IPS-NIHi7 (cell line): ENCODE measurements around the gene GBF1.
A peak's percentile ranks its signal among the peaks of the same experiment; 100 is the strongest.
"Not testable (repeated sequence)": the region's sequence is repeated elsewhere in the genome, so short reads cannot be mapped to it uniquely, and the experiment has no call there.

Experiments
- DNase-seq: peaks from one replicate; pipeline ENCODE4 v3.0.0; 2012; ENCODE audit warnings: mixed read lengths; ENCODE audit errors: extremely low spot score

GBF1 gene

GRCh38 chr10:102301332-102301731 lies 56.0 kb downstream of the GBF1 start:
- DNase-seq: not testable (repeated sequence)

GRCh38 chr10:102302611-102303010 lies 57.3 kb downstream of the GBF1 start:
- no peak for DNase-seq

DNA sequence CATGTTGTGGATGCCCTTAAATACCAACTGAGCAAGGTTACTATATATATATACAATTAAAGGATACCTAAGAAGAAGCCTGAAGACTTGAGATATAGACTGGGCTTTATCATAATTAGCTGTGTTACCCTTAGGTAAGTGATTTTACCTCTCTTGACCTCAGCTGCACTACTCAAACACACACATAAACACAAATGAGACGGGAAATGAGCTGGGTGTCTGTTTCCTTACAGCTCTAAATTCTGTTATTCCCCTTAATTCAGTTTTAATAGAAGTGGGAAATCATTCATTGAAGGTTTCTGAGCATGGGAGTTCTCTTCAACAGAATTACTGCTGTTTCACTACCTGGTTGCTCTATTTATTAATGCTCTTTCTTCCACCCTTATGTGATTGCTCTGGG lies 60.7 kb downstream of the GBF1 start:
- DNase-seq: no peak

- no peak for DNase-seq
Measured at GRCh38 chr10:102306710-102307109, 61.4 kb downstream of the GBF1 start.

GRCh38 chr10:102308318-102308717 lies 63.0 kb downstream of the GBF1 start:
- not testable (repeated sequence) for DNase-seq

GRCh38 chr10:102309236-102309635 lies 63.9 kb downstream of the GBF1 start:
- no peak for DNase-seq

DNA sequence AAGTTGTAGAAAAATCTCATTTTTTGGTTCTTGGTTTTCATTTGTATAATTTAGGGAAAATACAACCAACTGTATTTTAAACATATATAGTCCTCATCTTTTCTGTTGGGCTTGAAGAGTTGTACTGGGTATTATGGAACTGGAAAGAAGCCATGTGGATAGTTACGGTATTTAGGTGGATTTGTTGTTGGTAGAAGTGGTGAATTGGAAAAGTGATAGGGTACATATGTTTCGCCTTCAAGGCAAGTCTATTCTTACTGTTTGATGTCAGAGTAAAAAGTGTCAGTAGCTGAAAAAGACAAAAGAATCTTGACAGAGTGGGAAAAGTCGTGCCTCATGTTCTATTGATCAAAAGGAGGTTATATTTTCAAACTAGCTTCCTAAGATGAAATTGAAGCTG lies 64.6 kb downstream of the GBF1 start:
- no peak for DNase-seq

- no peak for DNase-seq
Measured at GRCh38 chr10:102310361-102311024, 65.2 kb downstream of the GBF1 start.

DNA sequence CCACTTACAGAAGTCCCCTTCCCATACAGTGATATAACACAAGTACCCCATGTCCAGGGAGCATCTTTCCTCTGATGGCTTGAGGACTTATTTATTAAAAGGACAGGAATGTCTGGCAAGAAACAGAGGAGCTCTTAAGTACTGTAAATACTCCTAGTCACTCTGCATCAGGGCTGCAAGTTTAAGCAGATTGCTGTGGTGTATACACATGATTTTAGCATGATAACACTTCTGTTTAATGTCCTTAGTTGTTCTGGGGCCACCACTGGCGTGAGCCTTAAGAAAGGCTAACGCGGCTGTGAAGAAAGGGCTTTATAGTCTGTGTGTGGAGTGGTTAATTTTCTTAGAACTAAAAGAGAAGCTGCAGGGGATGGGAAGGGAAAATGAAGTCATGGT lies 65.7 kb downstream of the GBF1 start:
- no peak for DNase-seq

- DNase-seq: no peak
Measured at GRCh38 chr10:102312683-102313082, 67.4 kb downstream of the GBF1 start.

DNA sequence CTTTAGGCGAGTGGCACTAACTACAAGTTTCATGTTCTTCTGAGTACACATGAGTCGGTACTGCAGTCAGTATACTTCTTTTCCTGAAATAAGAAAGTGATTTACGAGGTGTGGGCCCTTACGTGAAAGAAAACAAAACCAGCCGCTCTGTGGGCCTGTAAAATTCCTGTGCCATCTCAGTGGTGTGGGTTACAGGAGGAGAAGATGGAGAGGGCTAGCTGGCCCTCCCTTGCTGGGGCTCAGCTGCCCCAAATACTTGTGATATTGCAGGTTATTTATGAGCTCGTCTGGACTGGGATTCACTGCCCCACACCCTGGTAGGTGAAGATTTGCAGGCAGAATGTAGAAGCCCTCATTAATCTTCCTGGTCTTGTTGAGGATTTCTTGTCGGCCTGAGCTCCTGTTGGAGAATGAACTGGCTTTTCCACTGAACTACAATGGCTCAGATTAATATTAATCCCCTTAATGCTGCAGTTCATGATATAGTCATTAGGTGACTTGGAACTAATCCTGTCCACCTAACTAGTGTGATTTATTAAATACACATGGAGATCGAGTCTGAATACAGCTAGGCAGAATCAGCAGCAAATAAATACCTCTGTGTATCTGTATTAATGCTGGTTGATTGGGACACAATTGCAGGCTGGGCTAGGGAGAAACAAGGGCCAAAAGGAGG lies 68.0 kb downstream of the GBF1 start:
- DNase-seq: no peak

GRCh38 chr10:102314801-102315200 lies 69.5 kb downstream of the GBF1 start:
- no peak for DNase-seq

DNA sequence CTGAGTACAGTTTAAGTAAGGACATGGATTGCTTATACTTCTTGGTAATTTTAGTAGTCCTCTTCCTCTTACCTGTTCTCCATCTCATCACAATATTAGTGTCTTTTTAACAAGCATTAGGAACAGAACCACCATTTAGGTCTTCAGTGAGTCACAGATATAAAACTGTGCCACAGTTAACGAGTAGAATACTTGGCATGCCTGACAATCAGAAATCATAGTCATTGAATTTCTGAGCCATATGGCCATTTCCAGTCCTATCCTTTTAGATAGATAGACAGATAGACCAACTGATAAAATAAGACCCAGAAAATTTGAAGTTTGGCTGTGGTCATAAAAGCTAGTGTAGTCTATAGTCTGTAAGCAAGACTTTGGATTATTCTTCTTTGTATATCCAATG lies 71.1 kb downstream of the GBF1 start:
- DNase-seq: no peak

DNA sequence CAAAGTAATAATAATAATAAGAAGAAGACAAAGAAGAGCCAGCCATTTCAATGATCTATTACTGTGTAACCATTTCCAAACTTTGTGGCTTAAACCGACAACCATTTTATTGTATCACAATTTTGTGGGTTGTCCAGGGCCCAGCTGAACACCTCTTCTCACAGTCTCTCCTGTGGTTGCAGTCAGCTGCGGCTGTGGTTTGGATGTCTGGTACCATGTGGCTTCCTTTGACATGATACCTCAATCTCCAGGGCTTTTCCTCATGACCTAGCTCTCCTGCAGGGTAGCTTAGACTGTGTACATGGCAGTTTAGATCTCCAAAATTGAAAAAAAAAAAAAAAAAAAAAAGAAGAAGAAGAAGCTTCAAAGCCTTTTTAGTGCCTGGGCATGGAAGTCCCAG lies 77.6 kb downstream of the GBF1 start:
- no peak for DNase-seq

GRCh38 chr10:102324061-102324460 lies 78.7 kb downstream of the GBF1 start:
- DNase-seq: no peak

GRCh38 chr10:102326031-102326430 lies 80.7 kb downstream of the GBF1 start:
- no peak for DNase-seq

- DNase-seq: no peak
Measured at GRCh38 chr10:102327002-102327401, 81.7 kb downstream of the GBF1 start.

DNA sequence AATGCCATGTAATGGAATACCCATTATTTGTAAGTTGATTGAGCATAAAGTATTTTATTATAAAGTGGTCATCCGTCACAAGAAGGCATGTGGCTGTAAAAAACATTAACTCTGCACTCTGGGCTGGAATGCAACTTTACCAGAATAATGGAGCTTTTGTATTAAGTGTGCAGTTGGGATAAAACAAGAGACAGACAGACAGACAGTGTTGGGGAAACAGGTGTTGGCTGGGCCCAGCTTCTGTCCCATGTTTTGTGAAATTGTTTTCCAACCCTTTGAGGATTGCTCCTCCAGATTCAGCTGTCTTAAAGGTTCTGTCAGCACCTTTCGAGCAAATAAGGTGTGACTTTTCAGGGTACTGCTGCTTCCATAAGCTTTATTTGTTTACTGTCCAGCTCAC lies 82.3 kb downstream of the GBF1 start:
- DNase-seq: no peak

GRCh38 chr10:102332772-102333171 lies 87.4 kb downstream of the GBF1 start:
- DNase-seq: no peak

DNA sequence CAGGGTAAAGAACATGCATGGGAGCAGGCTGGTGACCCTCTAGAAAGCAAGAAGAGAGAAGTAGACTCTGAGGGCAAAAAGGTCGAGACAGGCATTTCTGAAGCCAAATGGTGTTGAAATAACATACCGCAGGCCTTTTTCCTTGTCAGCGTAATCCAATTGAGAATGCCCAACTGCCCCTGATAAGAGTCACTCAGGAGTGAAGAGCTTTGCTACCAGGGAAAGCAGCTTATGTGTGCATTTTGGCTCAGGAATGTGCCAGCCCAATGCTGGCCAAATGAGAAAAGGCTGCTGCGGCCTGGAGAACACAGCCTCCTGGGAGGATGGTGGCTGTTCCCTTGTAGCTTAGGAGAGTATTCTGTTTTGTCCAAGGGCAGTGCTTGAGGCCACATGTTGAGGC lies 88.8 kb downstream of the GBF1 start:
- no peak for DNase-seq

- DNase-seq: no peak
Measured at GRCh38 chr10:102335184-102335583, 89.9 kb downstream of the GBF1 start.

DNA sequence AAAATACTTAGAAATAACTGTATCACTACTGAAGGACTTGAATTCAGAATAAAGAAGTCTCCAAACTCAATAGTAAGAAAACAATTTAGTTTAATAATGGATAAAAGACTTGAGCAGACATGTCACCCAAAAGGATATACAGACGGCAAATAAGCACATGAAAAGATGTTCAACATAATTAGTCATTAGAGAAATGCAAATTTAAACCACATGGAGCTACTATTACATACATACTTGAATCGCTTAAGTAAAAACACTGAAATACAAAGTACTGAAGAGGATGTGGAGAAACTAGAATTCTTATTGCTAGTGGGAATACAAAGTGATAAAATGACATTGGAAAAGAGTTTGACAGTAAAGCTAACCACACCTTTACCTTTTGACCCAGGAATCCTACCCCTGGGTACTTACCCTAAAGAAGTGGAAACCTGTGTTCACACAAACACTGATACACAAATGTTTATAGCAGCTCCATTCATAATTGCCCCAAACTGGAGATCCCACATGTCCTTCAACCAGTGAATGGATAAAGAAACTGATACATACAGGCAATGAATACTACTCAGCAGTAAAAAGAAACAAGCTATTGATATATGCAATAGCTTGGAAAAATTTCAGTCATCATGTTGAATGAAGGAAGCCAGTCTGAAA lies 95.8 kb downstream of the GBF1 start:
- no peak for DNase-seq

- peak; percentile 87 for DNase-seq
Measured at GRCh38 chr10:102342458-102342857, 97.1 kb downstream of the GBF1 start.
